ENCODE measurements around the gene ITSN1. TPM values are rescaled to one million over a fixed set of nuclear protein-coding genes. Genes with fewer than 3 reads are reported as not detected.
"Not testable (repeated sequence)": the region's sequence is repeated elsewhere in the genome, so short reads cannot be mapped to it uniquely, and the experiment has no call there.

The ITSN1 gene
- total RNA-seq, result 57.3 and 94.0 TPM in 2 replicates

GRCh38 chr21:33642027-33642895 lies at the start of gene ITSN1:
TSS of gene ITSN1 (plus strand) at chr21:33642501. CDS start at chr21:33718829, 76,328 bp downstream.
- DNase-seq, result peak; percentile 99

GRCh38 chr21:33598051-33598450 lies 44.2 kb upstream of the ITSN1 start:
- DNase-seq, result no peak

GRCh38 chr21:33608559-33608958 lies 33.7 kb upstream of the ITSN1 start:
- DNase-seq, result peak; percentile 70

GRCh38 chr21:33611006-33611744 lies 31.1 kb upstream of the ITSN1 start:
- no peak for DNase-seq

- not testable (repeated sequence) for DNase-seq
These were observed 24.7 kb upstream of the ITSN1 start for GRCh38 chr21:33617565-33617964.

- no peak for DNase-seq
These were observed 23.9 kb upstream of the ITSN1 start for GRCh38 chr21:33618407-33618806.

GRCh38 chr21:33619726-33620125 lies 22.6 kb upstream of the ITSN1 start:
- DNase-seq, result no peak

GRCh38 chr21:33622253-33622652 lies 20.0 kb upstream of the ITSN1 start:
- no peak for DNase-seq

GRCh38 chr21:33626151-33626550 lies 16.1 kb upstream of the ITSN1 start:
- not testable (repeated sequence) for DNase-seq

GRCh38 chr21:33634254-33634653 lies 8.0 kb upstream of the ITSN1 start:
- no peak for DNase-seq

GRCh38 chr21:33640697-33641351 lies 1.5 kb upstream of the ITSN1 start:
- DNase-seq, result peak; percentile 53

GRCh38 chr21:33641352-33642026 lies 812 bp upstream of the ITSN1 start, which contains the start of gene CRYZL1:
TSS of gene CRYZL1 (minus strand) at chr21:33641741. CDS start at chr21:33631551, 10,190 bp downstream.
- peak; percentile 100 for DNase-seq

- peak; percentile 54 for DNase-seq
These were observed 776 bp downstream of the ITSN1 start for GRCh38 chr21:33642896-33643657.

GRCh38 chr21:33643658-33644311 lies 1.5 kb downstream of the ITSN1 start:
- DNase-seq, result peak; percentile 50

GRCh38 chr21:33644383-33645074 lies 2.2 kb downstream of the ITSN1 start:
- peak; percentile 46 for DNase-seq

GRCh38 chr21:33645730-33646129 lies 3.4 kb downstream of the ITSN1 start:
- no peak for DNase-seq

GRCh38 chr21:33647587-33647986 lies 5.3 kb downstream of the ITSN1 start:
- no peak for DNase-seq

GRCh38 chr21:33648555-33648954 lies 6.3 kb downstream of the ITSN1 start:
- DNase-seq, result no peak

- DNase-seq, result no peak
These were observed 7.9 kb downstream of the ITSN1 start for GRCh38 chr21:33650230-33650629.

- DNase-seq, result no peak
These were observed 8.7 kb downstream of the ITSN1 start for GRCh38 chr21:33650929-33651509.

All from dermis blood vessel endothelial cell (primary cell).